Neuronal stem cell (in vitro differentiated cells): ENCODE data around the gene ABHD16A.

Source experiments
- DNase-seq: peaks from one replicate; pipeline ENCODE4 v3.0.0-alpha.2; 2013; ENCODE audit warnings: low spot score
- H2AFZ ChIP-seq: one replicate; pipeline ENCODE4 v1.6.1; 2013; ENCODE audit warnings: mild to moderate bottlenecking, low read length, inconsistent platforms
- H2AK5ac ChIP-seq: 2 replicates; pipeline ENCODE4 v1.6.1; 2013; ENCODE audit warnings: low read depth, mild to moderate bottlenecking, inconsistent platforms, low read length, moderate library complexity, mixed read lengths
- H2BK120ac ChIP-seq: 2 replicates; pipeline ENCODE4 v1.6.1; 2013; ENCODE audit warnings: low read depth, mild to moderate bottlenecking, inconsistent platforms, low read length, moderate library complexity, mixed read lengths
- H2BK12ac ChIP-seq: one replicate; pipeline ENCODE4 v1.6.1; 2013; ENCODE audit warnings: low read length, inconsistent platforms
- H2BK15ac ChIP-seq: 2 replicates; pipeline ENCODE4 v1.6.1; 2013; ENCODE audit warnings: mild to moderate bottlenecking, low read length, inconsistent platforms, mixed read lengths
- H2BK5ac ChIP-seq: one replicate; pipeline ENCODE4 v1.6.1; 2013; ENCODE audit warnings: inconsistent platforms, mild to moderate bottlenecking, low read length, moderate library complexity
- H3K14ac ChIP-seq: one replicate; pipeline ENCODE4 v1.6.1; 2013; ENCODE audit warnings: low read length, inconsistent platforms
- H3K18ac ChIP-seq: 2 replicates; pipeline ENCODE4 v1.6.1; 2013; ENCODE audit warnings: low read length, inconsistent platforms
- H3K23ac ChIP-seq: 2 replicates; pipeline ENCODE4 v1.6.1; 2013; ENCODE audit warnings: low read depth, mild to moderate bottlenecking, mixed read lengths, low read length, inconsistent platforms; ENCODE audit not compliant: poor library complexity
- H3K27ac ChIP-seq: replicated peaks from 3 replicates; pipeline ENCODE4 v1.5.1; 2013; ENCODE audit warnings: low read length, inconsistent platforms
- H3K27me3 ChIP-seq, 3 experiments: 2 replicates each; pipeline ENCODE4 v1.6.1; 2013; ENCODE audit warnings: low read length in 3 of 3, mild to moderate bottlenecking in 2 of 3, inconsistent platforms in 1 of 3, low read depth in 1 of 3, mixed read lengths in 1 of 3, moderate library complexity in 1 of 3; ENCODE audit not compliant: control insufficient read depth in 3 of 3, insufficient read depth in 3 of 3
- H3K36me3 ChIP-seq, 2 donors: replicated peaks in 1 of 2; 2 replicates each; pipeline ENCODE4 v1.6.1; 2013; ENCODE audit warnings: low read length in 2 of 2; ENCODE audit not compliant: control insufficient read depth in 2 of 2, insufficient read depth in 2 of 2
- H3K4ac ChIP-seq: 2 replicates; pipeline ENCODE4 v1.6.1; 2013; ENCODE audit warnings: inconsistent platforms, mild to moderate bottlenecking, low read length, moderate library complexity
- H3K4me1 ChIP-seq, 2 donors: 1 replicate in 1 of 2; 2 replicates in 1 of 2; pipeline ENCODE4 v1.6.1; 2013; ENCODE audit warnings: low read length in 2 of 2, low read depth in 1 of 2; ENCODE audit not compliant: control insufficient read depth in 2 of 2, insufficient read depth in 1 of 2
- H3K4me2 ChIP-seq: one replicate; pipeline ENCODE4 v1.6.1; 2013; ENCODE audit warnings: mild to moderate bottlenecking, low read length, inconsistent platforms; ENCODE audit not compliant: insufficient read depth, poor library complexity, severe bottlenecking
- H3K4me3 ChIP-seq, 2 donors: 2 replicates each; pipeline ENCODE4 v1.5.1; 2013; ENCODE audit warnings: low read length in 2 of 2, mild to moderate bottlenecking in 2 of 2, inconsistent platforms in 1 of 2, moderate library complexity in 1 of 2
- H3K79me1 ChIP-seq: one replicate; pipeline ENCODE4 v1.6.1; 2013; ENCODE audit warnings: low read depth, mild to moderate bottlenecking, inconsistent platforms, low read length, moderate library complexity
- H3K9ac ChIP-seq: one replicate; pipeline ENCODE4 v1.6.1; 2013; ENCODE audit warnings: mild to moderate bottlenecking, low read depth, low read length, inconsistent platforms; ENCODE audit not compliant: poor library complexity
- H3K9me3 ChIP-seq, 2 donors: replicated peaks in 1 of 2; 2 replicates each; pipeline versions ENCODE3 to v1.6.1; 2013; ENCODE audit warnings: low read length in 2 of 2, mild to moderate bottlenecking in 2 of 2, inconsistent platforms in 1 of 2, low read depth in 1 of 2, mixed read lengths in 1 of 2, moderate library complexity in 1 of 2; ENCODE audit not compliant: control insufficient read depth in 2 of 2, insufficient read depth in 1 of 2
- H4K8ac ChIP-seq: one replicate; pipeline ENCODE4 v1.6.1; 2013; ENCODE audit warnings: low read depth, mild to moderate bottlenecking, inconsistent platforms, low read length, moderate library complexity
- H4K91ac ChIP-seq: one replicate; pipeline ENCODE4 v1.6.1; 2013; ENCODE audit warnings: low read length, low read depth, mild to moderate bottlenecking, inconsistent platforms; ENCODE audit not compliant: poor library complexity
- WGBS, 2 donors: extraction: QIAGEN DNeasy Blood & Tissue Kit; methylation state at CpG; one replicate each; pipeline ENCODE4 v1.1.7; 2013; ENCODE audit warnings: missing lambda C conversion rate in 2 of 2, mixed read lengths in 1 of 2; ENCODE audit not compliant: insufficient read length in 2 of 2, insufficient replicate concordance in 1 of 2; ENCODE audit errors: extremely low coverage in 2 of 2; 5-methylcytosine and 5-hydroxymethylcytosine counted together

ABHD16A gene

GRCh38 chr6:31658158-31658688 is 44.9 kb downstream of the ABHD16A start:
- Histone ChIP-seq H4K91ac (no peak overlapping the region), H2BK15ac (no peak overlapping the region), H4K8ac (no peak overlapping the region), H3K23ac (no peak overlapping the region), H3K14ac (no peak overlapping the region), H3K4ac (no peak overlapping the region), H3K79me1 (peaks cover 8% of the 10 kb centered on the region), H3K9ac (peak overlapping the region; percentile 60), H3K9me3 (no peaks in the 10 kb centered on the region), H2AK5ac (no peak overlapping the region), H3K4me1 (peaks cover 14 to 15% of the 10 kb centered on the region in 2 donors), H2BK5ac (no peak overlapping the region), H3K18ac (no peak overlapping the region), H3K36me3 (peaks cover 11 to 55% of the 10 kb centered on the region in 2 donors), H2BK120ac (no peak overlapping the region), H3K4me3 (no peak overlapping the region), H3K27me3 (no peaks in the 10 kb centered on the region), H3K4me2 (no peak overlapping the region), H2BK12ac (no peak overlapping the region), H3K27ac (no peak overlapping the region), H2AFZ (no peak overlapping the region)
- DNase-seq, result no peak
- WGBS, 2 donors, result no CpG with 5 or more reads among the region's 4 CpGs

GRCh38 chr6:31657406-31658157 is 45.5 kb downstream of the ABHD16A start:
- H3K4me3 ChIP-seq, result no peak overlapping the region
- H3K9me3 ChIP-seq, result no peaks in the 10 kb centered on the region
- H2BK5ac ChIP-seq, result no peak overlapping the region
- no peak overlapping the region for H3K4me2 ChIP-seq
- peaks cover 14 to 15% of the 10 kb centered on the region in 2 donors for H3K4me1 ChIP-seq
- no peak overlapping the region for H2AK5ac ChIP-seq
- H3K9ac ChIP-seq, result no peak overlapping the region
- H3K36me3 ChIP-seq, result peaks cover 11 to 49% of the 10 kb centered on the region in 2 donors
- H3K27ac ChIP-seq, result no peak overlapping the region
- no peaks in the 10 kb centered on the region for H3K27me3 ChIP-seq
- H2BK120ac ChIP-seq, result no peak overlapping the region
- no peak overlapping the region for H3K4ac ChIP-seq
- H3K23ac ChIP-seq, result peak overlapping the region; percentile 61
- no peak overlapping the region for H2BK15ac ChIP-seq
- H3K14ac ChIP-seq, result no peak overlapping the region
- H4K8ac ChIP-seq, result no peak overlapping the region
- H2AFZ ChIP-seq, result no peak overlapping the region
- no peak overlapping the region for H4K91ac ChIP-seq
- no peak overlapping the region for H3K18ac ChIP-seq
- no CpG with 5 or more reads among the region's 6 CpGs for WGBS, 2 donors
- DNase-seq, result no peak
- H3K79me1 ChIP-seq, result peaks cover 8% of the 10 kb centered on the region
- no peak overlapping the region for H2BK12ac ChIP-seq

- Histone ChIP-seq H2BK12ac (no peak within 1 kb of the TSS), H3K4me2 (no peak within 1 kb of the TSS), H3K9ac (no peak within 1 kb of the TSS), H4K8ac (no peak within 1 kb of the TSS), H2BK15ac (no peak within 1 kb of the TSS), H3K27ac (no peak within 1 kb of the TSS), H3K27me3 (no peaks in the 10 kb centered on the region), H3K9me3 (no peaks in the 10 kb centered on the region), H2AK5ac (no peak within 1 kb of the TSS), H3K36me3 (peaks cover 10 to 40% of the 10 kb centered on the region in 2 donors), H3K18ac (no peak within 1 kb of the TSS), H3K4me1 (peaks cover 12 to 26% of the 10 kb centered on the region in 2 donors), H4K91ac (no peak within 1 kb of the TSS), H3K79me1 (peaks cover 10% of the 10 kb centered on the region), H2AFZ (no peak within 1 kb of the TSS), H3K4me3 (no peak within 1 kb of the TSS), H3K4ac (no peak within 1 kb of the TSS), H2BK120ac (no peak within 1 kb of the TSS), H2BK5ac (no peak within 1 kb of the TSS), H3K14ac (no peak within 1 kb of the TSS), H3K23ac (no peak within 1 kb of the TSS)
- no peak for DNase-seq
- no CpG with 5 or more reads among the region's 8 CpGs for WGBS, 2 donors
Measured at GRCh38 chr6:31655349-31656237, 47.5 kb downstream of the ABHD16A start, which contains the start of gene APOM. APOM (plus strand) TSS chr6:31655894; CDS start chr6:31655967, 73 bp downstream.
